ENCODE results near the gene CPM. TPM values are rescaled to one million over a fixed set of nuclear protein-coding genes. Genes with fewer than 3 reads are reported as not detected.

CPM gene
- 10 to 100 TPM; 13.8 to 17.7 TPM for total RNA-seq
- 10 to 100 TPM; 10.3 to 15.1 TPM for polyA plus RNA-seq (ENCODE audit: insufficient read length in 2 of 2)
- long read RNA-seq, donor 1, full-length matches to known transcripts, result 3 of 3 reads
- long read RNA-seq, donor 1, partial matches to known transcripts, result 0 of 3 reads
- long read RNA-seq, donor 1, other reads (novel, unspliced or antisense), result 0 of 3 reads
- long read RNA-seq, donor 2, full-length matches to known transcripts, result 2 of 2 reads
- long read RNA-seq, donor 2, partial matches to known transcripts, result 0 of 2 reads
- long read RNA-seq, donor 2, other reads (novel, unspliced or antisense), result 0 of 2 reads
- long read RNA-seq, donor 3, result 0 reads
- long read RNA-seq, donor 4, full-length matches to known transcripts, result 39 of 58 reads
- long read RNA-seq, donor 4, partial matches to known transcripts, result 7 of 58 reads
- long read RNA-seq, donor 4, other reads (novel, unspliced or antisense), result 12 of 58 reads

GRCh38 chr12:68932961-68933893, at the start of gene CPM:
CPM (minus strand) TSS chr12:68933171; CDS start chr12:68932837, 334 bp downstream.
- H3K4me3 ChIP-seq (ENCODE audit: low read depth, low read length), result peak within 1 kb of the TSS; percentile 38
- H3K27ac ChIP-seq (ENCODE audit: low read depth, low read length), result no peak within 1 kb of the TSS
- H3K9me3 ChIP-seq (ENCODE audit: control insufficient read depth, insufficient read depth, low read length), result peaks cover 2% of the 10 kb centered on the region
- H3K4me1 ChIP-seq (ENCODE audit: control insufficient read depth, insufficient read depth, low read length), result peaks cover 10% of the 10 kb centered on the region
- under 1% methylated on average over 95 of the region's 96 CpGs for WGBS (ENCODE audit: insufficient coverage)
- peak in 2 of 6 donors; percentile 26 to 62 for DNase-seq (ENCODE audit: low read depth in 4 of 6, low spot score in 6 of 6)
- no peaks in the 10 kb centered on the region for H3K36me3 ChIP-seq (ENCODE audit: control insufficient read depth, insufficient read depth, low read length)
- H3K27me3 ChIP-seq (ENCODE audit: control insufficient read depth, insufficient read depth, low read length), result peaks cover 15% of the 10 kb centered on the region

- no peaks in the 10 kb centered on the region for H3K9me3 ChIP-seq (ENCODE audit: control insufficient read depth, insufficient read depth, low read length)
- no peaks in the 10 kb centered on the region for H3K36me3 ChIP-seq (ENCODE audit: control insufficient read depth, insufficient read depth, low read length)
- WGBS (ENCODE audit: insufficient coverage), result 49% methylated on average over 2 of the region's 4 CpGs
- no peak overlapping the region for H3K27ac ChIP-seq (ENCODE audit: low read depth, low read length)
- no peak for DNase-seq (ENCODE audit: low read depth in 4 of 6, low spot score in 6 of 6)
- no peaks in the 10 kb centered on the region for H3K27me3 ChIP-seq (ENCODE audit: control insufficient read depth, insufficient read depth, low read length)
- H3K4me1 ChIP-seq (ENCODE audit: control insufficient read depth, insufficient read depth, low read length), result peaks cover 4% of the 10 kb centered on the region
- no peak overlapping the region for H3K4me3 ChIP-seq (ENCODE audit: low read depth, low read length)
These were observed 48.5 kb upstream of the CPM start for GRCh38 chr12:68981516-68981915.

- no peaks in the 10 kb centered on the region for H3K9me3 ChIP-seq (ENCODE audit: control insufficient read depth, insufficient read depth, low read length)
- H3K36me3 ChIP-seq (ENCODE audit: control insufficient read depth, insufficient read depth, low read length), result no peaks in the 10 kb centered on the region
- no peak for DNase-seq (ENCODE audit: low read depth in 4 of 6, low spot score in 6 of 6)
- H3K27ac ChIP-seq (ENCODE audit: low read depth, low read length), result no peak overlapping the region
- H3K4me1 ChIP-seq (ENCODE audit: control insufficient read depth, insufficient read depth, low read length), result peaks cover 4% of the 10 kb centered on the region
- H3K27me3 ChIP-seq (ENCODE audit: control insufficient read depth, insufficient read depth, low read length), result no peaks in the 10 kb centered on the region
- WGBS (ENCODE audit: insufficient coverage), result 90% methylated on average over 7 of the region's 10 CpGs
- H3K4me3 ChIP-seq (ENCODE audit: low read depth, low read length), result no peak overlapping the region
These were observed 47.7 kb upstream of the CPM start for GRCh38 chr12:68980476-68981212.

GRCh38 chr12:68978678-68979077, 45.7 kb upstream of the CPM start:
- H3K27me3 ChIP-seq (ENCODE audit: control insufficient read depth, insufficient read depth, low read length), result no peaks in the 10 kb centered on the region
- H3K4me1 ChIP-seq (ENCODE audit: control insufficient read depth, insufficient read depth, low read length), result peaks cover 4% of the 10 kb centered on the region
- no CpG with 5 or more reads among the region's 2 CpGs for WGBS (ENCODE audit: insufficient coverage)
- H3K36me3 ChIP-seq (ENCODE audit: control insufficient read depth, insufficient read depth, low read length), result no peaks in the 10 kb centered on the region
- H3K4me3 ChIP-seq (ENCODE audit: low read depth, low read length), result no peak overlapping the region
- no peaks in the 10 kb centered on the region for H3K9me3 ChIP-seq (ENCODE audit: control insufficient read depth, insufficient read depth, low read length)
- H3K27ac ChIP-seq (ENCODE audit: low read depth, low read length), result no peak overlapping the region
- DNase-seq (ENCODE audit: low read depth in 4 of 6, low spot score in 6 of 6), result no peak

- 43% methylated on average over 1 of the region's 1 CpG for WGBS (ENCODE audit: insufficient coverage)
- H3K27me3 ChIP-seq (ENCODE audit: control insufficient read depth, insufficient read depth, low read length), result no peaks in the 10 kb centered on the region
- peaks cover 4% of the 10 kb centered on the region for H3K4me1 ChIP-seq (ENCODE audit: control insufficient read depth, insufficient read depth, low read length)
- peak overlapping the region; percentile 75 for H3K27ac ChIP-seq (ENCODE audit: low read depth, low read length)
- H3K9me3 ChIP-seq (ENCODE audit: control insufficient read depth, insufficient read depth, low read length), result no peaks in the 10 kb centered on the region
- DNase-seq (ENCODE audit: low read depth in 4 of 6, low spot score in 6 of 6), result peak in 1 of 6 donors; percentile 6
- H3K36me3 ChIP-seq (ENCODE audit: control insufficient read depth, insufficient read depth, low read length), result no peaks in the 10 kb centered on the region
- no peak overlapping the region for H3K4me3 ChIP-seq (ENCODE audit: low read depth, low read length)
These were observed 45.1 kb upstream of the CPM start for GRCh38 chr12:68977909-68978610.

- no peaks in the 10 kb centered on the region for H3K9me3 ChIP-seq (ENCODE audit: control insufficient read depth, insufficient read depth, low read length)
- peak in 2 of 6 donors; percentile 9 to 46 for DNase-seq (ENCODE audit: low read depth in 4 of 6, low spot score in 6 of 6)
- H3K27me3 ChIP-seq (ENCODE audit: control insufficient read depth, insufficient read depth, low read length), result no peaks in the 10 kb centered on the region
- H3K27ac ChIP-seq (ENCODE audit: low read depth, low read length), result no peak overlapping the region
- H3K36me3 ChIP-seq (ENCODE audit: control insufficient read depth, insufficient read depth, low read length), result no peaks in the 10 kb centered on the region
- 42% methylated on average over 2 of the region's 3 CpGs for WGBS (ENCODE audit: insufficient coverage)
- H3K4me1 ChIP-seq (ENCODE audit: control insufficient read depth, insufficient read depth, low read length), result peaks cover 4% of the 10 kb centered on the region
- no peak overlapping the region for H3K4me3 ChIP-seq (ENCODE audit: low read depth, low read length)
These were observed 44.4 kb upstream of the CPM start for GRCh38 chr12:68977335-68977734.

- Histone ChIP-seq H3K27me3 (ENCODE audit: control insufficient read depth, insufficient read depth, low read length) (no peaks in the 10 kb centered on the region), H3K27ac (ENCODE audit: low read depth, low read length) (no peak overlapping the region), H3K36me3 (ENCODE audit: control insufficient read depth, insufficient read depth, low read length) (no peaks in the 10 kb centered on the region), H3K9me3 (ENCODE audit: control insufficient read depth, insufficient read depth, low read length) (no peaks in the 10 kb centered on the region), H3K4me3 (ENCODE audit: low read depth, low read length) (no peak overlapping the region), H3K4me1 (ENCODE audit: control insufficient read depth, insufficient read depth, low read length) (peaks cover 4% of the 10 kb centered on the region)
- 100% methylated on average over 1 of the region's 2 CpGs for WGBS (ENCODE audit: insufficient coverage)
- DNase-seq (ENCODE audit: low read depth in 4 of 6, low spot score in 6 of 6), result no peak
These were observed 43.4 kb upstream of the CPM start for GRCh38 chr12:68976395-68976841.

- Histone ChIP-seq H3K4me3 (ENCODE audit: low read depth, low read length) (no peak overlapping the region), H3K27ac (ENCODE audit: low read depth, low read length) (no peak overlapping the region), H3K4me1 (ENCODE audit: control insufficient read depth, insufficient read depth, low read length) (peaks cover 4% of the 10 kb centered on the region), H3K9me3 (ENCODE audit: control insufficient read depth, insufficient read depth, low read length) (no peaks in the 10 kb centered on the region), H3K27me3 (ENCODE audit: control insufficient read depth, insufficient read depth, low read length) (no peaks in the 10 kb centered on the region), H3K36me3 (ENCODE audit: control insufficient read depth, insufficient read depth, low read length) (no peaks in the 10 kb centered on the region)
- no peak for DNase-seq (ENCODE audit: low read depth in 4 of 6, low spot score in 6 of 6)
- 80% methylated on average over 1 of the region's 3 CpGs for WGBS (ENCODE audit: insufficient coverage)
These were observed 42.8 kb upstream of the CPM start for GRCh38 chr12:68975811-68976210.

All from spinal cord (tissue), 10 donors.